GM12872 (cell line): ENCODE data around the gene SAFB.

Experiments
- CTCF ChIP-seq: IDR thresholded peaks from 3 replicates; pipeline ENCODE4 v1.5.1; 2011; ENCODE audit warnings: low read depth, mild to moderate bottlenecking, low read length, moderate library complexity; ENCODE audit not compliant: insufficient read depth

The SAFB gene

DNA sequence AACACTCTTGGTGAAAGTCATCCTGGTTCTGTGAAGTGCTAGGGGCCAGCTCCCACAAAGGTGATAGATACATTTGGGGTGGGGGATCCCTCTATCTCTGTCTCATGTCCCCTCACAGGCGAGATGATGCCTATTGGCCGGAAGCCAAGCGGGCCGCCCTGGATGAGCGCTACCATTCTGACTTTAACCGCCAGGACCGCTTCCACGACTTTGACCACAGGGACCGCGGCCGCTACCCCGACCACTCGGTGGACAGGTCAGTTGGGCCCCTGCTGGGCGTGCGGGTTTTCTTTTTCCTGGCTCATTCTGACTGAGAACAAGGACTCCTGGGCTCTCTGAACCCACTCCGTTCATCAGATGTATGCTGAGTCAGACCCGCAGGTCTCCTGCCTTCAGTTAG is 41.0 kb downstream of the SAFB start:
- no peak for TF ChIP-seq CTCF

- no peak for TF ChIP-seq CTCF
Measured at GRCh38 chr19:5664515-5664914, 41.6 kb downstream of the SAFB start.

DNA sequence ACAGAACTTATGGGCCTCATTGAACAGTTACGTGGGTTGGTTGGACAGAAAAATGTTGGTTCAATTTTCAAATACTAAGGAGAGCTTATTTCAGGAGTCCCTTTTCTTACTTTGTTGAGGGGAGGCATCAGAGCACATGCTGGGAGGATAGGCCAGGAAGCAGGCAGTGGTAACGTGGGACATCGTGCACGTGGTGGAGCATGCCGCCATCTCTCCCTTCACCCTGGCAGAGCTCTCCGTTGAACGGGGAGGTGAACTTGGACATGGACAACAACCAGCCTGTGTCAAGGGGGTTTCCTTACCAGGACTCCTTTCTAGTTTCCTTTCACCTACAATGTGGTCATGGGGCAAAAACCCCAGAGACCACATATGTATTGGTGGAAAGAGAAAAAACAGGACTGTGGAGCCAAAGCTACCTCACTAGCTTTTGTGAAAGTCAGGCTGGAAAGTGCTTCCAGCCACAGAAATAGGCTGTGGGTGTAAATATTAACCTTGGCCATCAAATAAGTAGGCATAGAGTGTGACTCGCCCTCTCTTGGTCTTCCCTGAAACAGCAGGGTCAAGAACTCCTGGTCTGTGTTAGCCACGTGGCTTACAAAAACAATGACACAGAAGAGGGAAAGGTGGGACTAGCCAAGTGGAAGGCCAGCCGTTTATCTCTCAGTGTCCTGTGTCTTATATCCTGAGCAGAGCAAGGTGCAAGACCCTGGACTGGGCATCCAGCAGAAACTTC is 43.1 kb downstream of the SAFB start:
- peak; percentile 28; the same call in 1 of the 3 replicates for TF ChIP-seq CTCF

- no peak for TF ChIP-seq CTCF
Measured at GRCh38 chr19:5666921-5667610, 44.2 kb downstream of the SAFB start.

DNA sequence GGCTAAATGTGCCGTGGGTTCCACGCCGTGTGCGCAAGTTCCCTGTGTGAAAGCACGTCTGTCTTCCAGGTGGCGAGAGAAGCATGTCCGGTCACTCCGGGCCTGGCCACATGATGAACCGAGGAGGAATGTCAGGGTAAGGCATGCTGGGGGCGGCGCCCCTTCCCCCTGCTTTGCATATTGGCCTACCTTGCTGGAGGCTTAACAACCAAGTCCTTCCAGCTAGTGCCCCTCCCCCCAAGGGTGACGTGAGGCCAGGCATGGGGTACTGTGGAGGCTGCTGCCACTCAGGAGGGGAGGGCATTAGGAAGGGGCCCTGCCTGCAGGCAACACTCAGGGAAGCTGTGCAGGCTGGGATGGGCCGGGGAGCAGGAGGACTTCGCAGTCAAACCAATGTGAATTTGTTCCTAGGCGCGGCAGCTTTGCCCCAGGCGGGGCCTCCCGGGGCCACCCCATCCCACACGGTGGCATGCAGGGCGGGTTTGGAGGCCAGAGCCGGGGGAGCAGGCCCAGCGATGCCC is 44.9 kb downstream of the SAFB start:
- TF ChIP-seq CTCF = no peak

- TF ChIP-seq CTCF = no peak
Measured at GRCh38 chr19:5669212-5669611, 46.3 kb downstream of the SAFB start.

GRCh38 chr19:5671600-5671999 is 48.7 kb downstream of the SAFB start:
- no peak for TF ChIP-seq CTCF
